Upper lobe of right lung (tissue), 1 donor: ENCODE data around the gene ANXA7. TPM values are rescaled to one million over a fixed set of nuclear protein-coding genes. Genes with fewer than 3 reads are reported as not detected.

ENCODE experiments used
- ATAC-seq: fragments of 200-7000 bp; cut with Tn5 transposase; one replicate; pipeline ENCODE4 v1.9.1; 2020; ENCODE audit warnings: mild to moderate bottlenecking, moderate library complexity
- DNase-seq: peaks from one replicate; pipeline ENCODE4 v3.0.0-alpha.2; 2020
- H3K27ac ChIP-seq: fragments of 200-600 bp; one replicate; pipeline ENCODE4 v1.8.0; 2022
- H3K27me3 ChIP-seq: fragments of 200-600 bp; one replicate; pipeline ENCODE4 v1.8.0; 2022; ENCODE audit warnings: mild to moderate bottlenecking
- H3K36me3 ChIP-seq: fragments of 200-600 bp; one replicate; pipeline ENCODE4 v1.8.0; 2022
- H3K4me1 ChIP-seq: fragments of 200-600 bp; one replicate; pipeline ENCODE4 v1.8.0; 2022
- H3K4me3 ChIP-seq: fragments of 200-600 bp; one replicate; pipeline ENCODE4 v1.8.0; 2022; ENCODE audit warnings: mild to moderate bottlenecking
- H3K9me3 ChIP-seq: fragments of 200-600 bp; one replicate; pipeline ENCODE4 v1.8.0; 2022
- CTCF ChIP-seq: fragments of 200-600 bp; IDR thresholded peaks from one replicate; pipeline ENCODE4 v1.8.0; 2022; ENCODE audit warnings: antibody characterized with exemption
- intact Hi-C: fragments of 100-400 bp; cut with DNase I; formaldehyde crosslinking; loops from one replicate; pipeline ENCODE4 v1.11.0; 2022
- total RNA-seq: library from RNA; stranded (reverse); fragmentation: NEBNext Ultra II Directional; extraction: Animal tissue kit (Norgen Biotek cat#: 25700); gene quantifications from one replicate; pipeline ENCODE4 v1.2.1, GENCODE V29; 2021
- donor health status: DM: no; HTN: yes; CAD: no; lungs with severe emphysema.

The ANXA7 gene
- total RNA-seq, 1 donor from 2014 or later = 102 TPM

- Histone ChIP-seq H3K36me3 (no peaks in the 10 kb centered on the region), H3K27ac (peak overlapping the region; percentile 96), H3K9me3 (no peaks in the 10 kb centered on the region), H3K4me3 (peak overlapping the region; percentile 90), H3K27me3 (no peaks in the 10 kb centered on the region), H3K4me1 (peaks cover 19% of the 10 kb centered on the region)
- DNase-seq (no peak), ATAC-seq (no peak)
- intact Hi-C loops = no loop called here
- no peak for TF ChIP-seq CTCF
Measured at GRCh38 chr10:73414230-73414945, 530 bp upstream of the ANXA7 start.

- H3K4me3 ChIP-seq = peak overlapping the region; percentile 90
- TF ChIP-seq CTCF = no peak
- H3K4me1 ChIP-seq = peaks cover 23% of the 10 kb centered on the region
- ATAC-seq (peak; percentile 51), DNase-seq (no peak)
- no peaks in the 10 kb centered on the region for H3K27me3 ChIP-seq
- peak overlapping the region; percentile 96 for H3K27ac ChIP-seq
- intact Hi-C loops = no loop called here
- H3K9me3 ChIP-seq = no peaks in the 10 kb centered on the region
- H3K36me3 ChIP-seq = no peaks in the 10 kb centered on the region
Measured at GRCh38 chr10:73413108-73413527, 740 bp downstream of the ANXA7 start.

- no peak for TF ChIP-seq CTCF
- no peak for DNase-seq
- Histone ChIP-seq H3K36me3 (peaks cover 4% of the 10 kb centered on the region), H3K4me3 (no peak overlapping the region), H3K27ac (no peak overlapping the region), H3K27me3 (no peaks in the 10 kb centered on the region), H3K9me3 (no peaks in the 10 kb centered on the region), H3K4me1 (peaks cover 23% of the 10 kb centered on the region)
- ATAC-seq = no peak
- intact Hi-C loops = no loop called here
Measured at GRCh38 chr10:73410897-73411296, 3.0 kb downstream of the ANXA7 start.

GRCh38 chr10:73408978-73409521, 4.8 kb downstream of the ANXA7 start:
- Histone ChIP-seq H3K4me1 (peaks cover 17% of the 10 kb centered on the region), H3K4me3 (no peak overlapping the region), H3K36me3 (peaks cover 4% of the 10 kb centered on the region), H3K27me3 (no peaks in the 10 kb centered on the region), H3K27ac (no peak overlapping the region), H3K9me3 (no peaks in the 10 kb centered on the region)
- intact Hi-C loops = no loop called here
- ATAC-seq (no peak), DNase-seq (no peak)
- TF ChIP-seq CTCF = no peak

GRCh38 chr10:73408061-73408460, 5.8 kb downstream of the ANXA7 start:
- ATAC-seq = no peak
- DNase-seq = no peak

More at GRCh38 chr10:73408061-73408460, 5.8 kb downstream of the ANXA7 start:
- Histone ChIP-seq H3K27ac (no peak overlapping the region), H3K4me3 (no peak overlapping the region), H3K36me3 (peaks cover 4% of the 10 kb centered on the region), H3K9me3 (no peaks in the 10 kb centered on the region), H3K27me3 (no peaks in the 10 kb centered on the region), H3K4me1 (peaks cover 17% of the 10 kb centered on the region)
- TF ChIP-seq CTCF = no peak
- intact Hi-C loops = no loop called here
